Gastroesophageal sphincter (tissue), 3 donors: ENCODE data around the gene UBQLN1.

Experiments
- EP300 ChIP-seq: sonication (generic); formaldehyde crosslinking; IDR thresholded peaks from one replicate; pipeline ENCODE4 v1.6.1; 2017; ENCODE audit warnings: antibody characterized with exemption, mild to moderate bottlenecking
- POLR2AphosphoS5 ChIP-seq: sonication (generic); formaldehyde crosslinking; IDR thresholded peaks from one replicate; pipeline ENCODE4 v1.6.1; 2017; ENCODE audit warnings: antibody characterized with exemption
- TF ChIP-seq, protein P1 (sequence below), 4 experiments: fragments of 200-600 bp in 2 of 4; fragments of 450-650 bp in 2 of 4; sonication (generic) in 1 of 4; IDR thresholded peaks; one replicate each; pipeline ENCODE4 v1.5.1; 2017 to 2019; ENCODE audit warnings: antibody characterized with exemption in 4 of 4, mild to moderate bottlenecking in 2 of 4, moderate library complexity in 2 of 4

- TF ChIP-seq, protein P1, sequence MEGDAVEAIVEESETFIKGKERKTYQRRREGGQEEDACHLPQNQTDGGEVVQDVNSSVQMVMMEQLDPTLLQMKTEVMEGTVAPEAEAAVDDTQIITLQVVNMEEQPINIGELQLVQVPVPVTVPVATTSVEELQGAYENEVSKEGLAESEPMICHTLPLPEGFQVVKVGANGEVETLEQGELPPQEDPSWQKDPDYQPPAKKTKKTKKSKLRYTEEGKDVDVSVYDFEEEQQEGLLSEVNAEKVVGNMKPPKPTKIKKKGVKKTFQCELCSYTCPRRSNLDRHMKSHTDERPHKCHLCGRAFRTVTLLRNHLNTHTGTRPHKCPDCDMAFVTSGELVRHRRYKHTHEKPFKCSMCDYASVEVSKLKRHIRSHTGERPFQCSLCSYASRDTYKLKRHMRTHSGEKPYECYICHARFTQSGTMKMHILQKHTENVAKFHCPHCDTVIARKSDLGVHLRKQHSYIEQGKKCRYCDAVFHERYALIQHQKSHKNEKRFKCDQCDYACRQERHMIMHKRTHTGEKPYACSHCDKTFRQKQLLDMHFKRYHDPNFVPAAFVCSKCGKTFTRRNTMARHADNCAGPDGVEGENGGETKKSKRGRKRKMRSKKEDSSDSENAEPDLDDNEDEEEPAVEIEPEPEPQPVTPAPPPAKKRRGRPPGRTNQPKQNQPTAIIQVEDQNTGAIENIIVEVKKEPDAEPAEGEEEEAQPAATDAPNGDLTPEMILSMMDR (IDR thresholded peaks at IDR 0.05) = no peak
- no peak for TF ChIP-seq EP300
- TF ChIP-seq POLR2AphosphoS5 = no peak
Measured at GRCh38 chr9:83656032-83656680, 51.6 kb downstream of the UBQLN1 start.
